HEK293T (cell line): ENCODE data around the gene THRAP3.

Source experiments
- BHLHE40 ChIP-seq: fragments of 450-650 bp; IDR thresholded peaks from 2 replicates; pipeline ENCODE4 v1.6.1; 2016; ENCODE audit warnings: mild to moderate bottlenecking, moderate library complexity, borderline replicate concordance
- CTBP1 ChIP-seq: fragments of 450-650 bp; IDR thresholded peaks from 2 replicates; pipeline ENCODE4 v1.6.1; 2016; ENCODE audit warnings: borderline replicate concordance
- ELF4 ChIP-seq: fragments of 450-650 bp; IDR thresholded peaks from 2 replicates; pipeline ENCODE4 v1.6.1; 2017; ENCODE audit warnings: antibody characterized with exemption
- FOXK2 ChIP-seq: fragments of 450-650 bp; IDR thresholded peaks from 2 replicates; pipeline ENCODE4 v1.6.1; 2016; ENCODE audit warnings: mild to moderate bottlenecking
- FOXM1 ChIP-seq: fragments of 450-650 bp; IDR thresholded peaks from 2 replicates; pipeline ENCODE4 v1.6.1; 2017; ENCODE audit warnings: mild to moderate bottlenecking, borderline replicate concordance
- HDGF ChIP-seq: fragments of 450-650 bp; IDR thresholded peaks from 2 replicates; pipeline ENCODE4 v1.6.1; 2017; ENCODE audit warnings: antibody characterized with exemption, borderline replicate concordance
- L3MBTL2 ChIP-seq: fragments of 450-650 bp; conservative IDR thresholded peaks from 2 replicates; pipeline ENCODE4 v1.6.1; 2016; ENCODE audit warnings: mild to moderate bottlenecking
- LEF1 ChIP-seq: fragments of 450-650 bp; IDR thresholded peaks from 2 replicates; pipeline ENCODE4 v1.6.1; 2017; ENCODE audit warnings: mild to moderate bottlenecking, borderline replicate concordance
- NFRKB ChIP-seq: fragments of 450-650 bp; IDR thresholded peaks from 2 replicates; pipeline ENCODE4 v1.6.1; 2016; ENCODE audit warnings: mild to moderate bottlenecking, moderate library complexity
- SP1 ChIP-seq: fragments of 450-650 bp; IDR thresholded peaks from 2 replicates; pipeline ENCODE4 v1.6.1; 2017
- SUZ12 ChIP-seq: fragments of 450-650 bp; IDR thresholded peaks from 2 replicates; pipeline ENCODE4 v1.6.1; 2016; ENCODE audit warnings: mild to moderate bottlenecking
- TARDBP ChIP-seq: fragments of 450-650 bp; IDR thresholded peaks from 2 replicates; pipeline ENCODE4 v1.6.1; 2016
- TF ChIP-seq, protein P1 (sequence below): fragments of 450-650 bp; IDR thresholded peaks from 2 replicates; pipeline ENCODE4 v1.6.1; 2016

DNA sequence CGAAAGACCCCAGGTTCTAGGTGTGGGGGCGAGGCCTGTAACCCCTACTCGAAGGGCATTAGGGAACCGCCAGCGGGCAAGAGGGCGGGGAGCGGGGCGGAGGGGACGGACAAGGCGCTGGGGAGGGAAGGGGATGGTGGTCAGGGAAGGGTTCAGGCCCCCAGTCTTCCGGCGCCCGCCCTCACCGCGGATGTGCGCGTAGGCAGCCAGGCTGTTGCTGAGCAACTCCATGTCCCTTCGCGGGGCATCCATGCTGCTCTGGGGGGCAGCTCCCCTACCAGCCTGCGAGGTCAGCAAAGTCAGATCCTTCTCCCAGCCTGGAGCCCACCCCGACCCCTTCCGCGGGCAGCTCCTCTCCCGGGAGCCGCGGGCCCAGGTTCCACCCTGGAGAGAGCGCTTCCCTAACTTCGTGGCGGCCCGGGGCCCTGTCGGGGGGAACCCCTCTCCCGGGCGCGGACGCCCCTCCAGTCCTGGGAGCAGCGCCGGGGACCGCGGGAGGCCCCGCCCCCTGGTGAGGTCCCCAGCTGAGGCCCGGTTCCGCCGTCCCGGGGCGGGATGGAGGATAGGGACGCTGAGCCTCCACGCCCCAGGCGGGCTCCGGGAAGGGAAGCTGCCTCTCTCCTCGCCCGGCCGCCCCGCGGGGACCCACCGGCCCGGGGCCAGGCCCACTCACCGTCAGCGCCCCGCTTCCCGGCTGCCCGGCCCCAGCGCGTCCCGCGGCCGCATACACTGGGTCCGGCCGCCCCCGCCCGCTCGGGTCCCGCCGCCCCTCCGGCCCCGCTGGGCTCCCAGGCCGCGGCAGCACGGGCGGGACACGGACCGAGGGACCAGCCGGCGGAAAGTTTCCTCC, 98.8 kb downstream of the THRAP3 start:
- TF ChIP-seq SUZ12 (no peak), NFRKB (no peak), L3MBTL2 (no peak), SP1 (no peak), ELF4 (no peak), TARDBP (no peak), FOXK2 (no peak), FOXM1 (no peak), HDGF (no peak), CTBP1 (no peak), LEF1 (no peak), BHLHE40 (no peak)
- TF ChIP-seq, protein P1, sequence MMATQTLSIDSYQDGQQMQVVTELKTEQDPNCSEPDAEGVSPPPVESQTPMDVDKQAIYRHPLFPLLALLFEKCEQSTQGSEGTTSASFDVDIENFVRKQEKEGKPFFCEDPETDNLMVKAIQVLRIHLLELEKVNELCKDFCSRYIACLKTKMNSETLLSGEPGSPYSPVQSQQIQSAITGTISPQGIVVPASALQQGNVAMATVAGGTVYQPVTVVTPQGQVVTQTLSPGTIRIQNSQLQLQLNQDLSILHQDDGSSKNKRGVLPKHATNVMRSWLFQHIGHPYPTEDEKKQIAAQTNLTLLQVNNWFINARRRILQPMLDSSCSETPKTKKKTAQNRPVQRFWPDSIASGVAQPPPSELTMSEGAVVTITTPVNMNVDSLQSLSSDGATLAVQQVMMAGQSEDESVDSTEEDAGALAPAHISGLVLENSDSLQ: no peak
